Subcutaneous abdominal adipose tissue (tissue), 5 donors: ENCODE data around the gene TAF3.

Experiments
- H3K27ac ChIP-seq: one replicate; pipeline ENCODE4 v1.7.0; 2013; ENCODE audit warnings: low read depth, mild to moderate bottlenecking, inconsistent platforms, low read length, moderate library complexity
- H3K27me3 ChIP-seq, 5 donors: one replicate each; pipeline ENCODE4 v1.7.0; 2013; ENCODE audit warnings: low read length in 5 of 5, inconsistent platforms in 1 of 5; ENCODE audit not compliant: control insufficient read depth in 5 of 5, insufficient read depth in 4 of 5
- H3K36me3 ChIP-seq, 5 donors: one replicate each; pipeline ENCODE4 v1.7.0; 2013; ENCODE audit warnings: low read length in 5 of 5; ENCODE audit not compliant: control insufficient read depth in 5 of 5, insufficient read depth in 5 of 5
- H3K4me1 ChIP-seq, 5 donors: one replicate each; pipeline ENCODE4 v1.7.0; 2013; ENCODE audit warnings: low read length in 5 of 5, mild to moderate bottlenecking in 3 of 5, moderate library complexity in 1 of 5; ENCODE audit not compliant: control insufficient read depth in 5 of 5, insufficient read depth in 5 of 5
- H3K4me3 ChIP-seq, 5 donors: one replicate each; pipeline ENCODE4 v1.7.0; 2013; ENCODE audit warnings: low read length in 5 of 5, low read depth in 1 of 5
- H3K9ac ChIP-seq, 5 donors: one replicate each; pipeline ENCODE4 v1.7.0; 2013; ENCODE audit warnings: low read length in 5 of 5, mild to moderate bottlenecking in 4 of 5, moderate library complexity in 3 of 5
- H3K9me3 ChIP-seq, 5 donors: one replicate each; pipeline ENCODE4 v1.7.0; 2013; ENCODE audit warnings: low read length in 5 of 5; ENCODE audit not compliant: control insufficient read depth in 5 of 5
- donor health status: healthy.
- donor health status: healthy.
- donor health status: healthy.
- donor health status: healthy.
- donor health status: healthy.

Gene TAF3

DNA sequence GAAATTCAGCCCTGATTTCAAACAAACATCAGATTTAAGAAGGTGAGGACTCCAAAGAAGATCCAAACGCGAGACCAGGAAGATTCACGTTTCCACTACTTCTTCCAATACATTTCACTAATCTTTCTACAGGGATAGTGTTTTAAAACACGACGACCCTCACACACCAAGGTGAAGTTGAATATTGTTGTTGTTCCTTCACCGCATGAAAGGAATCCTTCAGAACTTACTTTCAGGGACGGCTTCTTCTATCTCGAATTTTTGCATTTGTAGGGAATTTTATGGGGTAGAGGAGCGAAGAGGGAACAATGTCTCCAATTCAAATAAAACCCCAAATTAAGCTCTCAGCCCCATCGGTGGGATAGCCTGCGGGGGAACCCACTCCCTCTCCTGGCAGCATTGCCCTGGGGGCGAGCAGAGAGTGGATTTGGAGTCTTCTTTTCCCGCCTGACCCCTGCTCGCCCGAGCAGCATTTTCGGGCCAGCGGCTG lies 234.7 kb downstream of the TAF3 start:
- H3K9ac ChIP-seq = no peak overlapping the region
- peak overlapping the region in 2 of 5 donors; percentile 77 for H3K4me3 ChIP-seq
- peaks cover 0 to 83% (median 64%) of the 10 kb centered on the region in 5 donors for H3K4me1 ChIP-seq
- H3K36me3 ChIP-seq = no peaks in the 10 kb centered on the region
- H3K27me3 ChIP-seq = peaks cover 40 to 53% (median 42%) of the 10 kb centered on the region in 5 donors
- H3K27ac ChIP-seq = no peak overlapping the region
- no peaks in the 10 kb centered on the region for H3K9me3 ChIP-seq

DNA sequence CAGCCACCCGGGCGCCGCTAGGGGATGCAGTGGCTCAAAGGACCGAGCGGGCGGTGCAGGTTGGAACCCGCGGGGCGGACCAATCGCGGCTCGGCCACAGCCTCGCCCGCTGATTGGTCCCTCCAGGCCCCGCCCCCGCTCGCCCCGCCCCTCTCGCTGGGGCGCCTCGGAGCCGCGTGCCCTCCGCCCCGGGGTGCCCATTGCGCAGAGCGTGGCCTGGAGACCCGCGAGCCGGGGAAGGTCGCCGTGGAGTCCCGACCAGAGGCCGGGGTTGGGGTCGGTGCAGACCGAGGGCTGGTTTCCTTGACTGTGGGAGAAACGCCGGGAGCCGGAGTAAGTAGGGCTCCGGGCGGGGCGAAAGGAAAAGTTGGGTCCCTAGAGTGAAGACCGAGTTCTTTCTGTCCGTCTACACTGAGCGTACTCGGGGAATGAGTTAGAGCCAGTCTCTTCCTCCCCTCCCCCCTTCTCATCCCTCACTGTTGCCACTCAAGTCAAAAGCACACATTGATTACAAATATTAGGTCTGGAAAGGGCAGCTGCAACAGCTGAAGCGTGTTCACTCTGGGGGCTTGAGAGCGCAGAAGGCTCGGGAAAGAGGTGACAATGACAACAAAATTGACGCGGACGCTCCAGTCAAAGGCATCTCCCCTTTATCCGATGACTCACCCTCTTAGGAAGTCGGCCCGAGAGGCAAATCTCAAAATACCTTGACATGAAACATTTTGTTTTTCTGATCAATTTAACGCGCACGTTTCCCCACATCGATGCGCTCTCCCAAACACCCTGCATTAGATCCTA lies 235.3 kb downstream of the TAF3 start:
- H3K4me3 ChIP-seq = peak overlapping the region; percentile 70 to 85 (median 77)
- H3K27me3 ChIP-seq = peaks cover 35 to 47% (median 41%) of the 10 kb centered on the region in 5 donors
- H3K27ac ChIP-seq = peak overlapping the region; percentile 45
- H3K36me3 ChIP-seq = peaks cover 0 to 3% (median 0%) of the 10 kb centered on the region in 5 donors
- peak overlapping the region in 4 of 5 donors; percentile 3 to 53 (median 31) for H3K9ac ChIP-seq
- H3K9me3 ChIP-seq = no peaks in the 10 kb centered on the region
- H3K4me1 ChIP-seq = peaks cover 0 to 90% (median 65%) of the 10 kb centered on the region in 5 donors

DNA sequence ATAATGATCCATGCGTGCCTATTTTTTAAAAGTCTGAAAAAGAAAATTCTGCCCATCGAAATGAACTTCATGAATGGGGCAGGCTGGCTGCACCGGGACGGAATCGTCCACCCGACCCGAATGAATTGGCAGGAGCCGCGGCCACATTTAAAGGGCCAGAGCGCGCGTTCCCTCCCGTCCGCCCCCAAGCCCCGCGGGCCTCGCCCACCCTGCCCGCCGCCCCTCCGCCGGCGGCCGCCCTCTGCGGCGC lies 235.9 kb downstream of the TAF3 start:
- Histone ChIP-seq H3K4me1 (peaks cover 2 to 93% (median 68%) of the 10 kb centered on the region in 5 donors), H3K27me3 (peaks cover 32 to 44% (median 38%) of the 10 kb centered on the region in 5 donors), H3K9ac (peak overlapping the region in 2 of 5 donors; percentile 32 to 53), H3K27ac (peak overlapping the region; percentile 45), H3K36me3 (peaks cover 0 to 4% (median 0%) of the 10 kb centered on the region in 5 donors), H3K9me3 (no peaks in the 10 kb centered on the region), H3K4me3 (peak overlapping the region; percentile 70 to 85 (median 77))

- peak within 1 kb of the TSS; percentile 45 for H3K27ac ChIP-seq
- peaks cover 0 to 4% (median 0%) of the 10 kb centered on the region in 5 donors for H3K36me3 ChIP-seq
- peak within 1 kb of the TSS in 4 of 5 donors; percentile 40 to 75 (median 70) for H3K9ac ChIP-seq
- peaks cover 2 to 93% (median 69%) of the 10 kb centered on the region in 5 donors for H3K4me1 ChIP-seq
- H3K9me3 ChIP-seq = no peaks in the 10 kb centered on the region
- H3K27me3 ChIP-seq = peaks cover 26 to 39% (median 36%) of the 10 kb centered on the region in 5 donors
- peak within 1 kb of the TSS; percentile 70 to 85 (median 77) for H3K4me3 ChIP-seq
Measured at GRCh38 chr10:8054494-8055407, 236.4 kb downstream of the TAF3 start, which contains the start of gene GATA3. Gene GATA3, plus strand, starts transcription at chr10:8054688. Its CDS starts 968 bp downstream, at chr10:8055656.

GRCh38 chr10:8055420-8056349 lies 237.4 kb downstream of the TAF3 start:
- Histone ChIP-seq H3K27me3 (peaks cover 21 to 35% (median 30%) of the 10 kb centered on the region in 5 donors), H3K9me3 (no peaks in the 10 kb centered on the region), H3K4me1 (peaks cover 2 to 93% (median 69%) of the 10 kb centered on the region in 5 donors), H3K36me3 (peaks cover 0 to 4% (median 0%) of the 10 kb centered on the region in 5 donors), H3K27ac (peak overlapping the region; percentile 45), H3K4me3 (peak overlapping the region in 4 of 5 donors; percentile 69 to 77 (median 75)), H3K9ac (peak overlapping the region in 4 of 5 donors; percentile 40 to 75 (median 70))

GRCh38 chr10:8056378-8056777 lies 238.1 kb downstream of the TAF3 start:
- H3K4me1 ChIP-seq = peaks cover 2 to 93% (median 70%) of the 10 kb centered on the region in 5 donors
- H3K27me3 ChIP-seq = peaks cover 18 to 32% (median 26%) of the 10 kb centered on the region in 5 donors
- no peaks in the 10 kb centered on the region for H3K9me3 ChIP-seq
- H3K36me3 ChIP-seq = peaks cover 0 to 4% (median 0%) of the 10 kb centered on the region in 5 donors
- peak overlapping the region in 3 of 5 donors; percentile 59 to 75 (median 63) for H3K9ac ChIP-seq
- peak overlapping the region in 4 of 5 donors; percentile 64 to 77 (median 75) for H3K4me3 ChIP-seq
- peak overlapping the region; percentile 45 for H3K27ac ChIP-seq

GRCh38 chr10:8056871-8057331 lies 238.6 kb downstream of the TAF3 start:
- H3K27ac ChIP-seq = peak overlapping the region; percentile 45
- peaks cover 13 to 29% (median 21%) of the 10 kb centered on the region in 5 donors for H3K27me3 ChIP-seq
- H3K36me3 ChIP-seq = peaks cover 0 to 4% (median 0%) of the 10 kb centered on the region in 5 donors
- no peaks in the 10 kb centered on the region for H3K9me3 ChIP-seq
- peak overlapping the region in 4 of 5 donors; percentile 64 to 77 (median 75) for H3K4me3 ChIP-seq
- peak overlapping the region in 3 of 5 donors; percentile 59 to 75 (median 63) for H3K9ac ChIP-seq
- H3K4me1 ChIP-seq = peaks cover 2 to 93% (median 71%) of the 10 kb centered on the region in 5 donors

- Histone ChIP-seq H3K9ac (peak overlapping the region in 4 of 5 donors; percentile 4 to 35 (median 12)), H3K27ac (peak overlapping the region; percentile 35), H3K36me3 (peaks cover 0 to 4% (median 0%) of the 10 kb centered on the region in 5 donors), H3K4me3 (peak overlapping the region in 4 of 5 donors; percentile 64 to 77 (median 75)), H3K4me1 (peaks cover 2 to 94% (median 71%) of the 10 kb centered on the region in 5 donors), H3K27me3 (peaks cover 5 to 27% (median 13%) of the 10 kb centered on the region in 5 donors), H3K9me3 (no peaks in the 10 kb centered on the region)
Measured at GRCh38 chr10:8057636-8058273, 239.4 kb downstream of the TAF3 start.
